OCI-LY3 (cell line): ENCODE measurements around the gene CNTRL.

Experiments
- H2AFZ ChIP-seq: fragments of 200-600, 300-600 bp; shearing (Covaris generic); 2 replicates; pipeline ENCODE4 v1.6.0; 2014; ENCODE audit warnings: antibody characterized with exemption, low read depth, low read length
- H3K27ac ChIP-seq: fragments of 200-600, 300-600 bp; sonication (generic); 2 replicates; pipeline ENCODE4 v1.5.1; 2014; ENCODE audit warnings: mild to moderate bottlenecking, low read length, moderate library complexity, mixed read lengths
- H3K27me3 ChIP-seq: fragments of 200-600, 300-600 bp; sonication (generic); 2 replicates; pipeline ENCODE4 v1.6.1; 2014; ENCODE audit warnings: low read depth, low read length, mixed read lengths
- H3K36me3 ChIP-seq: fragments of 200-600, 300-600 bp; sonication (generic); replicated peaks from 2 replicates; pipeline ENCODE3; 2014; ENCODE audit warnings: low read depth, low read length, mixed read lengths
- H3K4me1 ChIP-seq: fragments of 300-600, 200-600 bp; sonication (generic); 2 replicates; pipeline ENCODE4 v1.6.1; 2014; ENCODE audit warnings: low read length, mixed read lengths
- H3K4me2 ChIP-seq: fragments of 200-600, 300-600 bp; sonication (generic); 2 replicates; pipeline ENCODE4 v1.6.1; 2014; ENCODE audit warnings: low read length, mixed read lengths
- H3K4me3 ChIP-seq: fragments of 300-600, 200-600 bp; sonication (generic); 2 replicates; pipeline ENCODE4 v1.5.1; 2014; ENCODE audit warnings: antibody characterized with exemption, mild to moderate bottlenecking, low read length, moderate library complexity
- H3K79me2 ChIP-seq: fragments of 300-600, 200-600 bp; shearing (Covaris generic); 2 replicates; pipeline ENCODE4 v1.6.1; 2014; ENCODE audit warnings: mild to moderate bottlenecking, low read length, mixed read lengths
- H3K9ac ChIP-seq: fragments of 300-600, 200-600 bp; shearing (Covaris generic); 2 replicates; pipeline ENCODE4 v1.6.0; 2014; ENCODE audit warnings: mild to moderate bottlenecking, low read length, moderate library complexity
- H3K9me3 ChIP-seq: fragments of 200-600, 300-600 bp; shearing (Covaris generic); 2 replicates; pipeline ENCODE4 v1.6.1; 2014; ENCODE audit warnings: low read length, mixed read lengths; ENCODE audit not compliant: insufficient read depth
- H4K20me1 ChIP-seq: fragments of 200-600, 300-600 bp; sonication (generic); 2 replicates; pipeline ENCODE4 v1.6.1; 2016; ENCODE audit warnings: low read length, mixed read lengths; ENCODE audit not compliant: insufficient read depth
- EZH2phosphoT487 ChIP-seq: fragments of 200-600 bp; shearing (Covaris generic); IDR thresholded peaks from 2 replicates; pipeline ENCODE4 v1.6.1; 2018; ENCODE audit warnings: antibody characterized with exemption, mixed run types, low read depth
- TF ChIP-seq, protein P1 (sequence below): fragments of 200-600, 300-600 bp; sonication (generic); IDR thresholded peaks from 2 replicates; pipeline ENCODE4 v1.5.1; 2014; ENCODE audit warnings: antibody characterized with exemption, low read length, low read depth

Gene CNTRL

DNA sequence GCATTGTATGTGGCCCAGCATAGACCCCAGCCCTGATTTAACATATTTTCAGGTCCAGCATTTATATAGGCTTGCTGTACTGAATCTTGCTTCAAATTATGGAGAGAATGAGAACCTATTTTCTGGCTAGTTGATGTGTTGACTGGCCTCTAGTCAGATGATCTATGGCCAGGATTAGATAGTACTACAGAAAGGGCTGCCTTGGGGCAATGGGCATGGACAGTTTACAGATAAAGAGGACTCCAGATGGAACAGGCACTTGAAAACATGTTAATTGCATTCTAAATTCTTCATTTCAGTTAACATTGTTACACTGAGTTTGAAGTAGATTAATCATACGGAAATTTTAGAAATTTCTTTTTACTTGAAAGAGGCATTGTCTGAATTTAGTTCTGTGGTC, 65.4 kb downstream of the CNTRL start:
- Histone ChIP-seq H3K79me2 (no peaks in the 10 kb centered on the region), H3K36me3 (peaks cover 86% of the 10 kb centered on the region), H4K20me1 (no peaks in the 10 kb centered on the region), H3K4me2 (peak overlapping the region; percentile 26), H3K27me3 (no peaks in the 10 kb centered on the region), H3K27ac (peak overlapping the region; percentile 10; the same call in 1 of the 2 replicates), H3K4me1 (peaks cover 17% of the 10 kb centered on the region), H3K9ac (no peak overlapping the region), H3K9me3 (no peaks in the 10 kb centered on the region), H2AFZ (no peak overlapping the region), H3K4me3 (no peak overlapping the region)
- TF ChIP-seq, protein P1, sequence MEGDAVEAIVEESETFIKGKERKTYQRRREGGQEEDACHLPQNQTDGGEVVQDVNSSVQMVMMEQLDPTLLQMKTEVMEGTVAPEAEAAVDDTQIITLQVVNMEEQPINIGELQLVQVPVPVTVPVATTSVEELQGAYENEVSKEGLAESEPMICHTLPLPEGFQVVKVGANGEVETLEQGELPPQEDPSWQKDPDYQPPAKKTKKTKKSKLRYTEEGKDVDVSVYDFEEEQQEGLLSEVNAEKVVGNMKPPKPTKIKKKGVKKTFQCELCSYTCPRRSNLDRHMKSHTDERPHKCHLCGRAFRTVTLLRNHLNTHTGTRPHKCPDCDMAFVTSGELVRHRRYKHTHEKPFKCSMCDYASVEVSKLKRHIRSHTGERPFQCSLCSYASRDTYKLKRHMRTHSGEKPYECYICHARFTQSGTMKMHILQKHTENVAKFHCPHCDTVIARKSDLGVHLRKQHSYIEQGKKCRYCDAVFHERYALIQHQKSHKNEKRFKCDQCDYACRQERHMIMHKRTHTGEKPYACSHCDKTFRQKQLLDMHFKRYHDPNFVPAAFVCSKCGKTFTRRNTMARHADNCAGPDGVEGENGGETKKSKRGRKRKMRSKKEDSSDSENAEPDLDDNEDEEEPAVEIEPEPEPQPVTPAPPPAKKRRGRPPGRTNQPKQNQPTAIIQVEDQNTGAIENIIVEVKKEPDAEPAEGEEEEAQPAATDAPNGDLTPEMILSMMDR = no peak

GRCh38 chr9:121141306-121141705, 66.6 kb downstream of the CNTRL start:
- Histone ChIP-seq H3K36me3 (peaks cover 85% of the 10 kb centered on the region), H3K27ac (no peak overlapping the region), H4K20me1 (no peaks in the 10 kb centered on the region), H3K27me3 (no peaks in the 10 kb centered on the region), H3K4me3 (no peak overlapping the region), H3K4me2 (no peak overlapping the region), H3K9me3 (no peaks in the 10 kb centered on the region), H3K79me2 (no peaks in the 10 kb centered on the region), H3K9ac (no peak overlapping the region), H3K4me1 (peaks cover 26% of the 10 kb centered on the region), H2AFZ (no peak overlapping the region)
- TF ChIP-seq, protein P1 = no peak

DNA sequence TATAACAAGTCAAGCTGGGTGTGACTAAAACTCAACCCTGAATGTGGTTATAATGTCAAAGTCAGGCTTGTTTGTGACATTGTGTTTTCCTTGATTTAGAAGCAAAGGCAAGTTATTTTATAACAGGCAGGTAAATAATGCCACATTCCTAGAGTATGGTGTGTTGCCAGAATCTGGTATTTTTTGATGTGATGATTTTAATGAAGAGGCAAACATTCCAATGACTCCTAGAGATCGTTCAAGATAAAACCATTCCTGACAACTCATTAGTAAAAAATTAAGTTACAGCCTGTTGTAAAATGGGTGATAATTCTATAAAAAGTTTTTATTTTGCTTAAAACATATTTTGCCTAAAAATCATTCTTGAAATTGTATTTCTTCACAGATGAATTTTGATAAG, 67.0 kb downstream of the CNTRL start:
- Histone ChIP-seq H4K20me1 (no peaks in the 10 kb centered on the region), H2AFZ (no peak overlapping the region), H3K79me2 (no peaks in the 10 kb centered on the region), H3K4me1 (peaks cover 29% of the 10 kb centered on the region), H3K9ac (no peak overlapping the region), H3K27me3 (no peaks in the 10 kb centered on the region), H3K4me3 (no peak overlapping the region), H3K9me3 (no peaks in the 10 kb centered on the region), H3K36me3 (peaks cover 85% of the 10 kb centered on the region), H3K27ac (no peak overlapping the region), H3K4me2 (no peak overlapping the region)
- TF ChIP-seq, protein P1 = no peak
- TF ChIP-seq EZH2phosphoT487 = no peak

- H3K4me2 ChIP-seq = no peak overlapping the region
- H3K9me3 ChIP-seq = no peaks in the 10 kb centered on the region
- no peak overlapping the region for H2AFZ ChIP-seq
- H3K4me1 ChIP-seq = peaks cover 29% of the 10 kb centered on the region
- no peak overlapping the region for H3K9ac ChIP-seq
- H3K4me3 ChIP-seq = no peak overlapping the region
- no peak for TF ChIP-seq EZH2phosphoT487
- TF ChIP-seq, protein P1 = no peak
- no peak overlapping the region for H3K27ac ChIP-seq
- no peaks in the 10 kb centered on the region for H4K20me1 ChIP-seq
- H3K36me3 ChIP-seq = peaks cover 90% of the 10 kb centered on the region
- H3K27me3 ChIP-seq = no peaks in the 10 kb centered on the region
- H3K79me2 ChIP-seq = no peaks in the 10 kb centered on the region
Observed at GRCh38 chr9:121143771-121144170, 69.0 kb downstream of the CNTRL start.
